ENCODE results near the gene ATP5F1E.

ATP5F1E gene

DNA sequence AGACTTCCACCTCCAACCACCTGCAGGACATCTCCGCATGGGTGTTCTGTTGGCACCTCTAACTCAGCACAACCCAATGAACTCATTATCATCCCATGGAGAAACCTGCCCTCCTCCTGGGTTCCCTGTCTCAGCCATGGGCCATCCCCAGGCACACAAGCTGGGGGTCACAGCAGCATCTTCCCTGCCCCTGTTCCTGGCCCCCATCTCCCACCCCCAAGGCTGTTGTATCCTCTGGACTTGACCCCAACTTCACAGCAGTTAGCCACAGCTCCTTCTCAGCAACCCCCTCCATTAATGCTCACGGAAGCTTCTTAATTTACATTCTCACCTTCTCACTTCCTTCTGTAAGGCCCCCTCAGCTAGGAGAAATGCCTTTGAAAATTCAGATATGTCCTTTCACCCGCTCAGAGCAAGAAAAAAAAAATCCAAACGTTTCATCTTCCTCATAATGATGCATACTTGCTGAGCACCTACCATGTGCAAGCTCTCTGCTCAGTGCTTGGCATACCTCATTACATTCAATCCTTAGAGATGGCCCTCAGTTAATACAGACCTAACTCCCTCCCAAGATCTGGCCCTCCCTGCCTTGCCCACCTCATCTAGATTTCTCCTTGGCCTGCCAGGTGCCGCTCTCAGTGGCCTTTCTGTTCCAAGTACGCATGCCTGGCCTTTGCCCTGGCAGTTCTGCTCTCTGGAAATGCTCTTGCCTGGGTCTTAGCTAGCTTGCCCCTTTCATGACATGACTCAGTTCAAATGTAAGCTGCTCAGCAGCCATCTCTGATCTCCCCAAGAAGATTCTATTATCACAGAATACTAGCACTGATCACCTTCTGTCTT, 53.6 kb downstream of the ATP5F1E start:
- no peak overlapping the region for H3K27ac ChIP-seq
- TF ChIP-seq, protein P1, sequence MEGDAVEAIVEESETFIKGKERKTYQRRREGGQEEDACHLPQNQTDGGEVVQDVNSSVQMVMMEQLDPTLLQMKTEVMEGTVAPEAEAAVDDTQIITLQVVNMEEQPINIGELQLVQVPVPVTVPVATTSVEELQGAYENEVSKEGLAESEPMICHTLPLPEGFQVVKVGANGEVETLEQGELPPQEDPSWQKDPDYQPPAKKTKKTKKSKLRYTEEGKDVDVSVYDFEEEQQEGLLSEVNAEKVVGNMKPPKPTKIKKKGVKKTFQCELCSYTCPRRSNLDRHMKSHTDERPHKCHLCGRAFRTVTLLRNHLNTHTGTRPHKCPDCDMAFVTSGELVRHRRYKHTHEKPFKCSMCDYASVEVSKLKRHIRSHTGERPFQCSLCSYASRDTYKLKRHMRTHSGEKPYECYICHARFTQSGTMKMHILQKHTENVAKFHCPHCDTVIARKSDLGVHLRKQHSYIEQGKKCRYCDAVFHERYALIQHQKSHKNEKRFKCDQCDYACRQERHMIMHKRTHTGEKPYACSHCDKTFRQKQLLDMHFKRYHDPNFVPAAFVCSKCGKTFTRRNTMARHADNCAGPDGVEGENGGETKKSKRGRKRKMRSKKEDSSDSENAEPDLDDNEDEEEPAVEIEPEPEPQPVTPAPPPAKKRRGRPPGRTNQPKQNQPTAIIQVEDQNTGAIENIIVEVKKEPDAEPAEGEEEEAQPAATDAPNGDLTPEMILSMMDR (conservative IDR thresholded peaks at IDR 0.05): no peak

DNA sequence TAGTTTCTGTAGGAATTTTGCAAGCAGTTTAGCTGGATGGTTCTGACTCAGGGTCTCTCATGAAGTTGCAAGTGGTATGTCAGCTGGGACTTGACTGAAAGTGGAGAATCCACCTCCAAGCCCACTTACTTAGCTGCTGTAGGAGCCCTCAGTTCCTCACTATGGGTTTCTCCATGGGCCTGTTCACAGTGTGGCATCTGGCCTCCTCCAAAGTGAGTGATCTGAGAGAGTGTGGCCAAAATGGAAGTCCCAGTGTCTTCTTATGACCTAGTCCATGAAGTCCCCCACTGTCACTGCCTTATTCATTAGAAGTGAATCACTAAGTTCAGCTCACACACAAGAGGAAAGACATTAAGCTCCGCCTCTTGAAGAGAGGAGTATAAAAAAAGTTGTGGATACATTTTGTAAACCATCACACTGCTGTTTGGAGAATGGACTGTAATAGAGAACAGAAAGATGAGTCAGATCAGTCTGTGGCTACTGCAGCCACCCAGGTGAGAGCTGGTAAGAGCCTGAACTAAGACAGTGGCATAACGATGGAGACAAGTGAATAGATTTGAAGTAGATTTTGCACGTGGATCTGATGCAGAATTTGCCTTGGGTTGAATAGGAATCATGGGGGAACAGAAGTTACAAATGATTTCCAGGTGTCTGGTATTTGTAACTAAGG, 55.9 kb downstream of the ATP5F1E start:
- H3K27ac ChIP-seq: no peak overlapping the region
- TF ChIP-seq, protein P1 (conservative IDR thresholded peaks at IDR 0.05): no peak
